ENCODE data around the gene CTNNA2. TPM values are rescaled to one million over a fixed set of nuclear protein-coding genes. Genes with fewer than 3 reads are reported as not detected.

CTNNA2 gene
- total and polyA plus RNA-seq, 2 of the 8 experiments (the other 6 are each of a cell fraction or from before 2014, with no cell fraction given): 3.9 to 9.0 TPM

DNA sequence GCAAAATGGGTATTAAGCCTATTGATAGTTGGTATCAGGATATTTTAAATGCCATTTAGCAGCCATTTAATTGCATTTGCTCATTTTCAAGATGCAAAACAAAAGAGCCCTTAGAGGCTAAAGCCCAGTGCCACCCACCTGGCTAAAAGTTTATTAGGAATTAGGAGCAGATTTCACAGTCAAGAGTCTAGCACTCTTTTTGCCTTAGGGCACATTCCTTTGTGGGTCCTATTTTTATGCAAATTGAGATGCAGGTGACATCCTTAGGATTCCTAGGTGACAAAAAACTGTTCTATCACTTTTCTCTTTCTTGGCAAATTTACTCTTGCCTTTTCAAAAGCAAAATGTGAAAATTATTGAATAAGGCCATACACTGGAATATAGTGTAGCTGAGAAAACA lies 42.0 kb downstream of the CTNNA2 start:
- Histone ChIP-seq H2BK12ac (ENCODE audit: low read depth, low read length) (no peak overlapping the region), H4K8ac (ENCODE audit: extremely low read depth, insufficient read depth, low read length) (no peak overlapping the region), H3K23me2 (ENCODE audit: low read depth, low read length) (no peaks in the 10 kb centered on the region), H2BK20ac (ENCODE audit: low read length) (no peak overlapping the region), H2AK5ac (ENCODE audit: low read depth, low read length) (no peak overlapping the region), H3K4me2 (ENCODE audit: insufficient read depth in 1 of 2, low read depth in 2 of 2, low read length in 2 of 2) (no peak overlapping the region), H3K4ac (replicated peaks; ENCODE audit: insufficient read length, low read depth, low read length) (no peak overlapping the region), H3K9ac (replicated peaks in 1 of 4; ENCODE audit: extremely low read depth in 1 of 4, low read depth in 3 of 4, low read length in 3 of 4) (no peak overlapping the region), H3K36me3 (ENCODE audit: control insufficient read depth in 2 of 4, insufficient read depth in 4 of 4, low read length in 3 of 4) (peaks cover 0 to 18% (median 3%) of the 10 kb centered on the region in 4 experiments; a peak in 3 of 8 replicates), H2BK15ac (ENCODE audit: low read length) (no peak overlapping the region), H3K27me3 (replicated peaks in 1 of 4; ENCODE audit: control insufficient read depth in 3 of 4, extremely low read depth in 1 of 4, insufficient read depth in 3 of 4, low read length in 3 of 4) (no peaks in the 10 kb centered on the region), H3K14ac (ENCODE audit: insufficient read length) (no peak overlapping the region), H3K9me3 (ENCODE audit: insufficient read depth in 2 of 2, low read depth in 1 of 2, low read length in 1 of 2) (peaks cover 40% of the 10 kb centered on the region in 2 experiments), H3K18ac (ENCODE audit: extremely low read depth, low read length) (no peak overlapping the region), H2AFZ (ENCODE audit: low read length) (no peak overlapping the region), H3K23ac (ENCODE audit: insufficient read length) (no peak overlapping the region), H3K79me2 (ENCODE audit: control insufficient read depth in 1 of 2, insufficient read depth in 2 of 2, low read length in 2 of 2) (no peaks in the 10 kb centered on the region), H2BK120ac (replicated peaks; ENCODE audit: low read depth, low read length) (no peak overlapping the region), H3K4me3 (ENCODE audit: extremely low read depth in 1 of 4, insufficient read depth in 2 of 4, low read depth in 3 of 4, low read length in 4 of 4) (no peak overlapping the region), H4K91ac (replicated peaks; ENCODE audit: insufficient read length, low read length) (no peak overlapping the region), H3K4me1 (replicated peaks in 1 of 4; ENCODE audit: control insufficient read depth in 3 of 4, insufficient read depth in 4 of 4, low read length in 3 of 4) (peaks cover 0 to 4% (median 0%) of the 10 kb centered on the region in 4 experiments; a peak in 1 of 7 replicates), H3K79me1 (ENCODE audit: low read depth, low read length) (no peaks in the 10 kb centered on the region), H2BK5ac (ENCODE audit: low read depth, low read length) (no peak overlapping the region), H4K20me1 (replicated peaks in 1 of 2; ENCODE audit: control insufficient read depth in 1 of 2, insufficient read depth in 2 of 2, low read length in 2 of 2) (no peaks in the 10 kb centered on the region), H3K56ac (replicated peaks; ENCODE audit: insufficient read length, low read depth, low read length) (no peak overlapping the region), H3K27ac (ENCODE audit: low read depth, low read length) (no peak overlapping the region), H4K5ac (ENCODE audit: insufficient read length, low read depth, low read length) (peak overlapping the region; percentile 52)
- DNase-seq (ENCODE audit: low read depth in 1 of 2, low spot score in 2 of 2) (no peak), FAIRE-seq (no peak)
- TF ChIP-seq POU5F1 (IDR thresholded peaks at IDR 0.05; ENCODE audit: low read depth, low read length): 0 out of 2 replicates have a peak, but pooled peaks have one; percentile 14
- no peak for TF ChIP-seq HDAC2 (IDR thresholded peaks at IDR 0.05; ENCODE audit: borderline replicate concordance in 1 of 2, low read depth in 2 of 2, low read length in 2 of 2)
- POLR2A ChIA-PET (ENCODE audit: partially characterized antibody): interaction anchor here (1.1 kb wide), 1 partner anchor 9 kb away, joined by 3 read pairs; no protein-coding TSS in a partner anchor
- CTCF ChIA-PET (ENCODE audit: partially characterized antibody): no interaction called here

All from H1 (cell line).